Tibial nerve (tissue), 3 donors: ENCODE measurements around the gene TLK1.

Experiments used
- CTCF ChIP-seq, 5 experiments: fragments of 200-600 bp in 3 of 5; fragments of 450-650 bp in 2 of 5; sonication (generic) in 3 of 5; IDR thresholded peaks; one replicate each; pipeline ENCODE4 v1.5.1; 2016 to 2019; ENCODE audit warnings: antibody characterized with exemption in 5 of 5, mild to moderate bottlenecking in 3 of 5, moderate library complexity in 2 of 5
- POLR2A ChIP-seq, 2 donors: fragments of 450-650 bp; IDR thresholded peaks; one replicate each; pipeline ENCODE4 v1.6.1; 2017; ENCODE audit warnings: antibody characterized with exemption in 2 of 2, mild to moderate bottlenecking in 2 of 2, moderate library complexity in 2 of 2

GRCh38 chr2:171109571-171109970 is 51.1 kb downstream of the TLK1 start:
- no peak for TF ChIP-seq CTCF (IDR thresholded peaks at IDR 0.05)
- TF ChIP-seq POLR2A (IDR thresholded peaks at IDR 0.05): no peak
